ENCODE data around the gene IL23R. TPM values are rescaled to one million over a fixed set of nuclear protein-coding genes. Genes with fewer than 3 reads are reported as not detected.
A peak's percentile ranks its signal among the peaks of the same experiment; 100 is the strongest.

IL23R gene
- total RNA-seq, 1 experiment from 2014 or later: not detected

DNA sequence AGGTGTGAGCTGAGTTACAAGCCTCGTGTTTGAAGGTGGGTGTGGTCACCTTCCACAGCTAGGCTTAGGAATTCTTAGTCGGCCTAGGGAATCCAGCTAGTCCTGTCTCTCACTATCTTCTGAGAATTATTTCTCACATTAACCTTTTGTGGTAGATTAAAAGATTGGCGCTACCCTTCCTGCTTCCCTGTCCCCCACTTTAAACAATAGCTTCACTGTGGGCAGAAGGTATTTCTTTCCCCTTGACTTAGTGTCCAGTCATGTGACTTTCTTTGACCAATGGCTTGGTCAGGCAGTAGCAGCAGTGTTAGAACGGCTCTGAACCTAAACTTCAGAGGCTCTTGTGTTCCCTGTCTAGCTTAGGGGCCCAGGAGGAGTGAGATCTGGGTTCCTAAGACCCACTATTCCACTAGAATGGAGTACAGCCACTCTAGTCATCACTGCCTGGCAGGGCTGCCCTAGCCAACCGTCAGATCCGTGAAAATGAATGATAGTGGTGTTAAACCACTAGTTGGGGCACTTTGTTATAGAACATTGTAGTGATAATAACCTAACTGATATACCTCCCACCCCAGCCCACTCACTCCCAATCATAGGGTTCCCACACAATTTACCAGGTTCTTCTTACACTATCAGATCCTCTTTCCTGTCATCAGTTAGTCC, 17.6 kb upstream of the IL23R start:
- BruUV-seq (replicated peaks): no TSS peak
- DNase-seq (ENCODE audit: low read depth, low spot score) (no peak), ATAC-seq (peak; percentile 72)
- H2AFZ ChIP-seq (ENCODE audit: low read depth, low read length, poor library complexity, severe bottlenecking): peak overlapping the region; percentile 87
- H3K9me3 ChIP-seq (ENCODE audit: control insufficient read depth in 1 of 2, insufficient read depth in 1 of 2, low read depth in 1 of 2, low read length in 2 of 2): no peaks in the 10 kb centered on the region
- no peak overlapping the region for H3K27ac ChIP-seq (ENCODE audit: low read depth, low read length)
- no peaks in the 10 kb centered on the region for H3K27me3 ChIP-seq (ENCODE audit: insufficient read depth, low read length)
- ChIA-PET POLR2A (interaction anchor here (0.5 to 1.5 kb wide), 3 partner anchors 63 to 333 kb away, joined by 3 to 5 read pairs (median 3); no protein-coding TSS in a partner anchor), RAD21 (ENCODE audit: low non-redundant PET in 1 of 2, low total read pairs in 2 of 2, uncharacterized antibody in 2 of 2, unreplicated experiment in 2 of 2) (interaction anchor here (1.1 to 1.8 kb wide), 5 partner anchors 146 to 384 kb away, joined by 3 to 10 read pairs (median 4); no protein-coding TSS in a partner anchor), CTCF (interaction anchor here (0.7 to 4.4 kb wide), 19 partner anchors 9 to 645 kb away, joined by 3 to 62 read pairs (median 3); no protein-coding TSS in a partner anchor)
- no peaks in the 10 kb centered on the region for H3K36me3 ChIP-seq (ENCODE audit: control insufficient read depth in 1 of 2, insufficient read depth in 2 of 2, low read length in 2 of 2)
- no peaks in the 10 kb centered on the region for H3K9me2 ChIP-seq (ENCODE audit: insufficient read depth)
- H3K4me1 ChIP-seq (ENCODE audit: control insufficient read depth in 1 of 2, insufficient read depth in 2 of 2, low read length in 2 of 2): peaks cover 3 to 7% of the 10 kb centered on the region in 2 experiments; a peak in 3 of 4 replicates
- intact Hi-C loops (cut with micrococcal nuclease): loop anchor here (1.0 to 2.0 kb wide), 2 partner anchors 152 to 384 kb away; no protein-coding TSS in a partner anchor
- peak overlapping the region; percentile 42 for H3K4me2 ChIP-seq (ENCODE audit: low read length)
- H3K79me2 ChIP-seq (ENCODE audit: insufficient read depth, low read length): no peaks in the 10 kb centered on the region
- TF ChIP-seq SRF (IDR thresholded peaks at IDR 0.05; ENCODE audit: low read depth): no peak
- H3K9ac ChIP-seq (ENCODE audit: low read length): no peak overlapping the region
- no peaks in the 10 kb centered on the region for H4K20me1 ChIP-seq (ENCODE audit: insufficient read depth)
- H3K4me3 ChIP-seq (replicated peaks in 1 of 2; ENCODE audit: low read depth in 1 of 2, low read length in 2 of 2): no peak overlapping the region

DNA sequence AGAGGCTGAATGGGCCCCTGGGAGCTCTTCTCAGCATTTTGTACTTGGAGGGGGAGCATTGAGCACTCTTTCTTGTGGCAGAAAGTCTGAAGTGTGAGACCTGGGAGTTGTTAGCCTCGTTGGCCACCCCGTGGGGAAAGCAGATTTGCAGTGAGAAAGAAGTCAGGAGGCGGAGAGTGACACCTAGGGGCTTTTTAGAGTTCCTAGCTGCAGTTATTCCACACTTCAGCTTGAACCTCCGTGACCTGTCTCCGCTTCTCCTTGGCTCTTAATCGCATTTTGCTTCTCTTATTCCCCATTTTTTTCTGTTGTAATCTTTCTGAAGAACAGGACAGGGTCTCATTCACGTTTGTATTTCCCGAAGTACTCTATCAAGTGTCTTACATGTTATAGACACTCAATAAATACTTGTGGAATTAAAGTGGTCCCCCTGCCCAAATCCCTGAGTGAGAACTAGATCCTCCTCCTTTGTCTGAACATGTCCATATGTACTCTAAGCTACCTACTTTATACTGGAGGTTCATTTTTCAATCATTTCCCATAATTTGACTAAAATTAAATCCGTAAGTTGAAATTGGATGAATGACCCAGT, 17.0 kb upstream of the IL23R start:
- no peak overlapping the region for H3K4me3 ChIP-seq (replicated peaks in 1 of 2; ENCODE audit: low read depth in 1 of 2, low read length in 2 of 2)
- peak overlapping the region; percentile 42 for H3K4me2 ChIP-seq (ENCODE audit: low read length)
- intact Hi-C loops (cut with micrococcal nuclease): loop anchor here (1.0 to 2.0 kb wide), 2 partner anchors 153 to 384 kb away; no protein-coding TSS in a partner anchor
- no peaks in the 10 kb centered on the region for H3K9me2 ChIP-seq (ENCODE audit: insufficient read depth)
- H3K27ac ChIP-seq (ENCODE audit: low read depth, low read length): no peak overlapping the region
- H3K9ac ChIP-seq (ENCODE audit: low read length): no peak overlapping the region
- peaks cover 3 to 7% of the 10 kb centered on the region in 2 experiments; a peak in 3 of 4 replicates for H3K4me1 ChIP-seq (ENCODE audit: control insufficient read depth in 1 of 2, insufficient read depth in 2 of 2, low read length in 2 of 2)
- no peaks in the 10 kb centered on the region for H3K9me3 ChIP-seq (ENCODE audit: control insufficient read depth in 1 of 2, insufficient read depth in 1 of 2, low read depth in 1 of 2, low read length in 2 of 2)
- BruUV-seq (replicated peaks): no TSS peak
- H3K36me3 ChIP-seq (ENCODE audit: control insufficient read depth in 1 of 2, insufficient read depth in 2 of 2, low read length in 2 of 2): no peaks in the 10 kb centered on the region
- POLR2A ChIA-PET: interaction anchor here (0.5 to 1.5 kb wide), 3 partner anchors 63 to 332 kb away, joined by 3 to 5 read pairs (median 3); no protein-coding TSS in a partner anchor
- H3K79me2 ChIP-seq (ENCODE audit: insufficient read depth, low read length): no peaks in the 10 kb centered on the region
- RAD21 ChIA-PET (ENCODE audit: low non-redundant PET in 1 of 2, low total read pairs in 2 of 2, uncharacterized antibody in 2 of 2, unreplicated experiment in 2 of 2): interaction anchor here (1.1 to 1.8 kb wide), 5 partner anchors 147 to 384 kb away, joined by 3 to 10 read pairs (median 4); no protein-coding TSS in a partner anchor
- CTCF ChIA-PET: interaction anchor here (0.6 to 4.4 kb wide), 23 partner anchors 9 to 646 kb away, joined by 3 to 62 read pairs (median 3); partner anchors contain the start of genes DNAI4 and MIER1
- H4K20me1 ChIP-seq (ENCODE audit: insufficient read depth): no peaks in the 10 kb centered on the region
- ATAC-seq (peak; percentile 96), DNase-seq (ENCODE audit: low read depth, low spot score) (peak; percentile 74)
- peak overlapping the region; percentile 87 for H2AFZ ChIP-seq (ENCODE audit: low read depth, low read length, poor library complexity, severe bottlenecking)
- H3K27me3 ChIP-seq (ENCODE audit: insufficient read depth, low read length): no peaks in the 10 kb centered on the region
- TF ChIP-seq YY1 (IDR thresholded peaks at IDR 0.05; ENCODE audit: extremely low read depth, insufficient replicate concordance, low read depth, low read length) (no peak), EZH2phosphoT487 (IDR thresholded peaks at IDR 0.05; ENCODE audit: borderline replicate concordance) (no peak), EZH2 (IDR thresholded peaks at IDR 0.05) (no peak), CBX3 (IDR thresholded peaks at IDR 0.05; ENCODE audit: low read depth) (no peak), ATF3 (IDR thresholded peaks at IDR 0.05) (no peak), ZBTB33 (IDR thresholded peaks at IDR 0.05; ENCODE audit: extremely low read depth, insufficient replicate concordance, low read length) (no peak), FOSL1 (IDR thresholded peaks at IDR 0.05; ENCODE audit: low read depth) (no peak), JUND (IDR thresholded peaks at IDR 0.05) (no peak), CTCF (IDR thresholded peaks at IDR 0.05 in 2 of 3, conservative IDR thresholded peaks at IDR 0.05 in 1 of 3; ENCODE audit: borderline replicate concordance in 1 of 3, insufficient read depth in 1 of 3, low read depth in 2 of 3, low read length in 2 of 3) (peak; percentile 74 to 99 (median 80)), ZNF274 (IDR thresholded peaks at IDR 0.05; ENCODE audit: low read depth, low read length) (no peak), SRF (IDR thresholded peaks at IDR 0.05; ENCODE audit: low read depth) (no peak), POLR2A (IDR thresholded peaks at IDR 0.05; ENCODE audit: borderline replicate concordance, extremely low read depth, insufficient read depth, insufficient read length) (no peak), POLR2AphosphoS5 (IDR thresholded peaks at IDR 0.05; ENCODE audit: low read depth, low read length) (no peak)

All from HCT116 (cell line).